Pancreas (tissue), 10 donors: Measurements from ENCODE around the gene EHBP1. TPM values are rescaled to one million over a fixed set of nuclear protein-coding genes. Genes with fewer than 3 reads are reported as not detected.

Experiments
- ATAC-seq, 4 donors: fragments of 200-7000 bp; cut with Tn5 transposase; one replicate each; pipeline versions ENCODE4 v1.8.0 to v1.9.1; 2020; ENCODE audit warnings: mild to moderate bottlenecking in 4 of 4, moderate library complexity in 4 of 4
- DNase-seq, 6 donors: peaks; one replicate each; pipeline ENCODE4 v3.0.0-alpha.2; 2020
- FAIRE-seq: peaks from 2 replicates; lab custom pipeline; 2012; peaks lifted over from hg19 to GRCh38; lab: Jason Lieb, UNC
- H3K27ac ChIP-seq, 4 donors: fragments of 200-600 bp; sonication (generic); 1 replicate in 3 of 4; 2 replicates in 1 of 4; pipeline versions ENCODE4 v1.5.0 to v1.8.0; 2020
- H3K27me3 ChIP-seq, 4 donors: fragments of 200-600 bp; one replicate each; pipeline ENCODE4 v1.8.0; 2021
- H3K36me3 ChIP-seq, 3 donors: fragments of 200-600 bp; sonication (generic) in 1 of 3; one replicate each; pipeline versions ENCODE4 v1.5.0 to v1.8.0; 2020 to 2021
- H3K4me1 ChIP-seq, 3 donors: fragments of 200-600 bp; one replicate each; pipeline ENCODE4 v1.8.0; 2021
- H3K4me3 ChIP-seq, 4 donors: fragments of 200-600 bp; sonication (generic) in 2 of 4; one replicate each; pipeline versions ENCODE4 v1.5.0 to v1.8.0; 2020 to 2021
- H3K9me3 ChIP-seq, 4 donors: fragments of 200-600 bp; one replicate each; pipeline ENCODE4 v1.8.0; 2021
- CTCF ChIP-seq, 4 donors: fragments of 200-600 bp; sonication (generic) in 3 of 4; IDR thresholded peaks; one replicate each; pipeline versions ENCODE4 v1.5.0 to v1.8.0; 2021; ENCODE audit warnings: antibody characterized with exemption in 4 of 4
- WGBS, 2 donors: extraction: QIAGEN DNeasy Blood & Tissue Kit; methylation state at CpG; one replicate each; pipeline ENCODE4 v1.1.7; 2013; 5-methylcytosine and 5-hydroxymethylcytosine counted together
- intact Hi-C, 3 donors: fragments of 100-400 bp; cut with DNase I; formaldehyde crosslinking; loops; one replicate each; pipeline versions ENCODE4 v1.11.1 to v1.14.2; 2022
- polyA plus RNA-seq, 2 donors: library from polyadenylated mRNA; stranded (reverse); fragments of 200-250 nt; gene quantifications; one replicate each; pipeline ENCODE4 v1.2.3, GENCODE V29; 2013
- total RNA-seq, 6 donors: library from RNA; stranded (reverse); fragmentation: NEBNext Ultra II Directional in 4 of 6; extraction: Animal tissue kit (Norgen Biotek cat#: 25700) in 4 of 6; gene quantifications; one replicate each; pipeline versions ENCODE4 v1.2.1 to v1.2.4, GENCODE V29; 2021 to 2023
- donor health status: healthy with polysubstance abuse.
- donor health status: DM: no; HTN: no; CAD: no; lungs with moderate emphysema.
- donor health status: DM: no; HTN: no; CAD: no.
- donor health status: control.
- donor health status: control.
- donor health status: Bipolar disorder and iron deficiency.
- donor health status: DM: yes; HTN: yes; CAD: no.
- donor health status: DM: no; HTN: no; CAD: no.
- donor health status: DM: no; HTN: no; CAD: no.
- donor health status: DM: yes; HTN: yes; CAD: no.

Gene EHBP1
- total and polyA plus RNA-seq, 8 donors: 7.1 to 34.6 (median 21.1) TPM

- no peak overlapping the region for H3K27ac ChIP-seq
- H3K9me3 ChIP-seq: no peaks in the 10 kb centered on the region
- no peaks in the 10 kb centered on the region for H3K27me3 ChIP-seq
- DNase-seq: no peak
- 77 to 82% methylated on average over 2 of the region's 2 CpGs for WGBS, 2 donors
- no peak for FAIRE-seq
- no peaks in the 10 kb centered on the region for H3K36me3 ChIP-seq
- no peaks in the 10 kb centered on the region for H3K4me1 ChIP-seq
- ATAC-seq: no peak
- H3K4me3 ChIP-seq: no peak overlapping the region
- intact Hi-C loops: no loop called here
- TF ChIP-seq CTCF (IDR thresholded peaks at IDR 0.05): no peak
These were observed 235.2 kb downstream of the EHBP1 start for GRCh38 chr2:62940697-62941096.

- no peak for ATAC-seq
- 73 to 75% methylated on average over 2 of the region's 2 CpGs for WGBS, 2 donors
- peak; percentile 49 for FAIRE-seq
- Histone ChIP-seq H3K4me3 (no peak overlapping the region), H3K36me3 (no peaks in the 10 kb centered on the region), H3K27me3 (no peaks in the 10 kb centered on the region), H3K27ac (no peak overlapping the region), H3K9me3 (no peaks in the 10 kb centered on the region), H3K4me1 (no peaks in the 10 kb centered on the region)
- intact Hi-C loops: no loop called here
- no peak for TF ChIP-seq CTCF (IDR thresholded peaks at IDR 0.05)
- DNase-seq: no peak
These were observed 235.9 kb downstream of the EHBP1 start for GRCh38 chr2:62941413-62941812.

- no peak for FAIRE-seq
- TF ChIP-seq CTCF (IDR thresholded peaks at IDR 0.05): no peak
- Histone ChIP-seq H3K4me1 (peaks cover 0 to 10% (median 0%) of the 10 kb centered on the region in 3 donors), H3K9me3 (no peaks in the 10 kb centered on the region), H3K27me3 (no peaks in the 10 kb centered on the region), H3K4me3 (no peak overlapping the region), H3K36me3 (no peaks in the 10 kb centered on the region), H3K27ac (no peak overlapping the region)
- DNase-seq: no peak
- intact Hi-C loops: no loop called here
- 97 to 99% methylated on average over 2 of the region's 2 CpGs for WGBS, 2 donors
- ATAC-seq: no peak
These were observed 238.8 kb downstream of the EHBP1 start for GRCh38 chr2:62944362-62944761.

DNA sequence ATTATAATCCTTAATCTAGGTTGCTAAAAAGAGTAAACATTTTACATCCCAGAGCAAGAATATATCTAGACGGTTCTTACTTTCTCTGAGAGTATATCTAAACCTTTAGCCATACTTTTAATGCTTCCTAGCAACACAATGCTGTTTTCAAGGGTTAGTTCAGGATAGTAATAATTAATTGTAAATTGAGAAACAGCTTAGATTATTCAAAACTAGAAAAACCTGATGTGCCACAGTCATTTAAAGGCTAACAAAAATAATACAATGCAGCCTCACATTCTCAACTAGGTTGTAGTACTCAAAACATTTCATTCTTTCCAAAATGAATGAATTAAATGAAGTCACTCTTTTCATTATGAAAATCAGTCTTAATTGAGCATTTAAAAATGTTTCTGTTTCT lies 241.9 kb downstream of the EHBP1 start:
- Histone ChIP-seq H3K36me3 (no peaks in the 10 kb centered on the region), H3K4me3 (no peak overlapping the region), H3K27ac (peak overlapping the region in 1 of 4 donors; percentile 6), H3K9me3 (no peaks in the 10 kb centered on the region), H3K4me1 (peaks cover 0 to 10% (median 0%) of the 10 kb centered on the region in 3 donors), H3K27me3 (no peaks in the 10 kb centered on the region)
- no peak for TF ChIP-seq CTCF (IDR thresholded peaks at IDR 0.05)
- FAIRE-seq (no peak), DNase-seq (no peak), ATAC-seq (peak in 2 of 4 donors; percentile 42 to 69)
- 38 to 45% methylated on average over 1 of the region's 1 CpG for WGBS, 2 donors
- intact Hi-C loops: no loop called here

GRCh38 chr2:62956651-62957050 lies 251.1 kb downstream of the EHBP1 start:
- Histone ChIP-seq H3K27ac (no peak overlapping the region), H3K36me3 (peaks cover 0 to 4% (median 0%) of the 10 kb centered on the region in 3 donors), H3K9me3 (no peaks in the 10 kb centered on the region), H3K27me3 (no peaks in the 10 kb centered on the region), H3K4me3 (no peak overlapping the region), H3K4me1 (no peaks in the 10 kb centered on the region)
- no peak for TF ChIP-seq CTCF (IDR thresholded peaks at IDR 0.05)
- intact Hi-C loops: no loop called here
- DNase-seq: no peak
- no peak for FAIRE-seq
- 83 to 91% methylated on average over 2 of the region's 2 CpGs for WGBS, 2 donors
- ATAC-seq: no peak
